K562 (cell line): ENCODE results near the gene FRYL. TPM values are rescaled to one million over a fixed set of nuclear protein-coding genes. Genes with fewer than 3 reads are reported as not detected.

Source experiments
- ATAC-seq: fragments of 200-7000 bp; cut with Tn5 transposase; 3 replicates; pipeline ENCODE4 v1.9.1; 2020; ENCODE audit warnings: moderate library complexity
- BruUV-seq: library from RNA; stranded (reverse); fragments of 400-500 nt; replicated peaks from 2 replicates; lab custom pipeline; 2021; lab: Mats Ljungman, UMichigan
- CTCF ChIA-PET: fragments of 300-600 bp; formaldehyde crosslinking; extraction: SDS; loops from one replicate; lab custom pipeline; 2021; ENCODE audit warnings: low intra/inter-chr PET ratio; lab: Yijun Ruan, JAX
- POLR2A ChIA-PET: fragments of 300-600, 350-650 bp; sonication (Branson Sonifier 250); formaldehyde crosslinking; extraction: SDS; loops from one replicate; lab custom pipeline; 2021; ENCODE audit warnings: antibody characterized with exemption, inconsistent platforms; lab: Yijun Ruan, JAX
- DNase-seq, 4 experiments: peaks; one replicate each; pipeline versions ENCODE4 v3.0.0 to v3.0.0-alpha.2; 2011 to 2018; ENCODE audit warnings: low spot score in 3 of 4, mixed read lengths in 3 of 4; ENCODE audit errors: extremely low read depth in 1 of 4
- FAIRE-seq: peaks from 2 replicates; lab custom pipeline; 2011; peaks lifted over from hg19 to GRCh38; lab: Jason Lieb, UNC
- H2AFZ ChIP-seq: 2 replicates; pipeline ENCODE4 v1.6.0; 2011; ENCODE audit warnings: low read depth, low read length, control low read depth, inconsistent platforms
- H3K27ac ChIP-seq: fragments of 200-600 bp; 3 replicates; pipeline ENCODE4 v1.8.0; 2011; ENCODE audit warnings: low read depth, mild to moderate bottlenecking, control low read depth, inconsistent platforms, low read length, moderate library complexity, mixed read lengths; ENCODE audit errors: extremely low read depth
- H3K27me3 ChIP-seq, 2 experiments: fragments of 300-600 bp in 1 of 2; 2 replicates in 1 of 2; 3 replicates in 1 of 2; pipeline versions ENCODE4 v1.6.0 to v1.8.0; 2011; ENCODE audit warnings: inconsistent platforms in 2 of 2, low read length in 2 of 2, mild to moderate bottlenecking in 1 of 2, mixed read lengths in 1 of 2, moderate library complexity in 1 of 2; ENCODE audit not compliant: control insufficient read depth in 2 of 2, insufficient read depth in 2 of 2
- H3K36me3 ChIP-seq: fragments of 300-600 bp; 3 replicates; pipeline ENCODE4 v1.8.0; 2011; ENCODE audit warnings: mild to moderate bottlenecking, low read length, inconsistent platforms; ENCODE audit not compliant: control insufficient read depth, insufficient read depth
- H3K4me1 ChIP-seq, 2 experiments: fragments of 200-600 bp in 1 of 2; replicated peaks in 1 of 2; 2 replicates in 1 of 2; 3 replicates in 1 of 2; pipeline versions ENCODE4 v1.5.1 to v1.8.0; 2011; ENCODE audit warnings: inconsistent platforms in 2 of 2, low read length in 2 of 2, mild to moderate bottlenecking in 1 of 2, mixed read lengths in 1 of 2, moderate library complexity in 1 of 2; ENCODE audit not compliant: control insufficient read depth in 2 of 2, insufficient read depth in 2 of 2
- H3K4me2 ChIP-seq: 2 replicates; pipeline ENCODE4 v1.6.1; 2011; ENCODE audit warnings: low read length, control low read depth, inconsistent platforms, mixed read lengths; ENCODE audit not compliant: insufficient read depth
- H3K4me3 ChIP-seq: fragments of 200-600 bp; sonication (generic), shearing (Covaris generic); 2 replicates; pipeline ENCODE4 v1.5.1; 2016; ENCODE audit warnings: control low read depth, inconsistent platforms
- H3K79me2 ChIP-seq: fragments of 200-600 bp; 3 replicates; pipeline ENCODE4 v1.8.0; 2011; ENCODE audit warnings: low read length, inconsistent platforms; ENCODE audit not compliant: control insufficient read depth, insufficient read depth
- H3K9ac ChIP-seq, 2 experiments: 2 replicates each; pipeline versions ENCODE4 v1.6.0 to v1.6.1; 2011; ENCODE audit warnings: low read depth in 2 of 2, low read length in 2 of 2, control low read depth in 1 of 2, inconsistent platforms in 1 of 2, mild to moderate bottlenecking in 1 of 2, mixed read lengths in 1 of 2; ENCODE audit not compliant: insufficient read depth in 1 of 2
- H3K9me1 ChIP-seq: one replicate; pipeline ENCODE4 v1.6.0; 2011; ENCODE audit warnings: inconsistent platforms, mild to moderate bottlenecking, low read length, moderate library complexity; ENCODE audit not compliant: control insufficient read depth, insufficient read depth
- H3K9me3 ChIP-seq: replicated peaks from 2 replicates; pipeline ENCODE4 v1.5.1; 2011; ENCODE audit warnings: low read depth, low read length, inconsistent platforms; ENCODE audit not compliant: control insufficient read depth, insufficient read depth
- H4K20me1 ChIP-seq: replicated peaks from 2 replicates; pipeline ENCODE4 v1.6.1; 2011; ENCODE audit warnings: low read length, inconsistent platforms, mixed read lengths; ENCODE audit not compliant: control insufficient read depth, insufficient read depth
- WGBS: fragments of 100-300 bp; shearing (Covaris generic); methylation state at CpG from one replicate; pipeline ENCODE4 v1.1.6; 2016; ENCODE audit warnings: low coverage, mixed read lengths; ENCODE audit not compliant: insufficient coverage; ENCODE audit errors: missing lambda C conversion rate; 5-methylcytosine and 5-hydroxymethylcytosine counted together
- in situ Hi-C: fragments of 300-500 bp; cut with MboI; formaldehyde crosslinking; loops from 4 replicates; pipeline ENCODE4 v1.15.0; 2018; ENCODE audit warnings: inconsistent platforms, mixed read lengths
- intact Hi-C: fragments of 100-400 bp; cut with micrococcal nuclease; formaldehyde crosslinking; loops from 2 replicates; pipeline ENCODE4 v1.14.2; 2022
- polyA plus RNA-seq, 8 experiments: library from polyadenylated mRNA; depleted of rRNA in 4 of 8; stranded (reverse) in 5 of 8; unstranded in 3 of 8; fragments of >200 nt; fragmentation: Nextera tagmentation in 2 of 8; fragmentation: Illumina TruSeq in 1 of 8; extraction: Ambion mirVana in 2 of 8; extraction: Trizol in 1 of 8; gene quantifications; 2 replicates each; pipeline versions ENCODE4 v1.2.1 to v1.2.3, GENCODE V29; 2011 to 2014; ENCODE audit warnings: inconsistent platforms in 1 of 8, missing spikeins in 1 of 8
- total RNA-seq, 7 experiments: library from RNA; depleted of rRNA in 6 of 7; stranded (reverse); fragments of >200 nt in 6 of 7; fragmentation: Illumina TruSeq in 2 of 7; extraction: Trizol in 2 of 7; gene quantifications; 2 replicates each; pipeline versions ENCODE4 v1.2.1 to v1.2.3, GENCODE V29; 2011 to 2021; ENCODE audit warnings: low replicate concordance in 1 of 7
- TF ChIP-seq, protein P1 (sequence below): fragments of 200-600 bp; sonication (generic); IDR thresholded peaks from one replicate; pipeline ENCODE4 v1.6.1; 2012; ENCODE audit warnings: mild to moderate bottlenecking, low read depth, low read length, inconsistent platforms

The FRYL gene
- total and polyA plus RNA-seq, 9 of the 15 experiments (the other 6 are each of a cell fraction or from before 2014, with no cell fraction given) = 7.2 to 34.9 (median 15.9) TPM

DNA sequence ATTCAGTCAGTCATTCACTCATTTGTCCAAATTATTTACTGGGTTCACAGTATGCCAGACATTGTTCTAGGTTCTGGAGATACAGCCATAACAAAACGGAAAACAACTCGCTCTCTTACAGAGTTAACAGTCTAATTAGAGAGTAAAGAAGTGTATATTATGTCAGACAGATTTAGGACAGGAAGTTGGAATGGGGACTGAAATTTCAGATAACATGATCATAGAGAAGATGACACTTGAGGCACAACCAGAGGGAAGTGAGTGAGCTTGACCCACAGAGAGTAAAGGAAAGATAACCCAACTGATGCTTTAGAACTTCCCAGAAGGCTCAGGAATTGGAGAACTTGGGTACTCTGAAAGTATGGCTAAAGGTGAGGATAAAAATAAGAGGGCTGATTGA, 150.6 kb downstream of the FRYL start:
- intact Hi-C loops (no loop called here), in situ Hi-C loops (no loop called here)
- WGBS = 0% methylated on average over 2 of the region's 2 CpGs
- H3K4me3 ChIP-seq = no peak overlapping the region
- no peaks in the 10 kb centered on the region for H3K79me2 ChIP-seq
- POLR2A ChIA-PET = interaction anchor here (1.7 kb wide), 1 partner anchor 9 kb away, joined by 5 read pairs; no protein-coding TSS in a partner anchor
- H3K9ac ChIP-seq = no peak overlapping the region
- peak; percentile 78 for ATAC-seq
- H3K27me3 ChIP-seq = no peaks in the 10 kb centered on the region
- DNase-seq = peak in 2 of 4 experiments; percentile 23 to 62
- CTCF ChIA-PET = no interaction called here
- H3K27ac ChIP-seq = peak overlapping the region; percentile 50; the same call in 2 of the 3 replicates
- H3K9me1 ChIP-seq = no peaks in the 10 kb centered on the region
- no peaks in the 10 kb centered on the region for H3K9me3 ChIP-seq
- FAIRE-seq = peak; percentile 19
- peak overlapping the region; percentile 27; the same call in 1 of the 2 replicates for H2AFZ ChIP-seq
- no peaks in the 10 kb centered on the region for H3K36me3 ChIP-seq
- no peaks in the 10 kb centered on the region for H4K20me1 ChIP-seq
- peaks cover 0 to 12% of the 10 kb centered on the region in 2 experiments; a peak in 3 of 5 replicates for H3K4me1 ChIP-seq
- H3K4me2 ChIP-seq = peak overlapping the region; percentile 38
- no TSS peak for BruUV-seq
- TF ChIP-seq, protein P1, sequence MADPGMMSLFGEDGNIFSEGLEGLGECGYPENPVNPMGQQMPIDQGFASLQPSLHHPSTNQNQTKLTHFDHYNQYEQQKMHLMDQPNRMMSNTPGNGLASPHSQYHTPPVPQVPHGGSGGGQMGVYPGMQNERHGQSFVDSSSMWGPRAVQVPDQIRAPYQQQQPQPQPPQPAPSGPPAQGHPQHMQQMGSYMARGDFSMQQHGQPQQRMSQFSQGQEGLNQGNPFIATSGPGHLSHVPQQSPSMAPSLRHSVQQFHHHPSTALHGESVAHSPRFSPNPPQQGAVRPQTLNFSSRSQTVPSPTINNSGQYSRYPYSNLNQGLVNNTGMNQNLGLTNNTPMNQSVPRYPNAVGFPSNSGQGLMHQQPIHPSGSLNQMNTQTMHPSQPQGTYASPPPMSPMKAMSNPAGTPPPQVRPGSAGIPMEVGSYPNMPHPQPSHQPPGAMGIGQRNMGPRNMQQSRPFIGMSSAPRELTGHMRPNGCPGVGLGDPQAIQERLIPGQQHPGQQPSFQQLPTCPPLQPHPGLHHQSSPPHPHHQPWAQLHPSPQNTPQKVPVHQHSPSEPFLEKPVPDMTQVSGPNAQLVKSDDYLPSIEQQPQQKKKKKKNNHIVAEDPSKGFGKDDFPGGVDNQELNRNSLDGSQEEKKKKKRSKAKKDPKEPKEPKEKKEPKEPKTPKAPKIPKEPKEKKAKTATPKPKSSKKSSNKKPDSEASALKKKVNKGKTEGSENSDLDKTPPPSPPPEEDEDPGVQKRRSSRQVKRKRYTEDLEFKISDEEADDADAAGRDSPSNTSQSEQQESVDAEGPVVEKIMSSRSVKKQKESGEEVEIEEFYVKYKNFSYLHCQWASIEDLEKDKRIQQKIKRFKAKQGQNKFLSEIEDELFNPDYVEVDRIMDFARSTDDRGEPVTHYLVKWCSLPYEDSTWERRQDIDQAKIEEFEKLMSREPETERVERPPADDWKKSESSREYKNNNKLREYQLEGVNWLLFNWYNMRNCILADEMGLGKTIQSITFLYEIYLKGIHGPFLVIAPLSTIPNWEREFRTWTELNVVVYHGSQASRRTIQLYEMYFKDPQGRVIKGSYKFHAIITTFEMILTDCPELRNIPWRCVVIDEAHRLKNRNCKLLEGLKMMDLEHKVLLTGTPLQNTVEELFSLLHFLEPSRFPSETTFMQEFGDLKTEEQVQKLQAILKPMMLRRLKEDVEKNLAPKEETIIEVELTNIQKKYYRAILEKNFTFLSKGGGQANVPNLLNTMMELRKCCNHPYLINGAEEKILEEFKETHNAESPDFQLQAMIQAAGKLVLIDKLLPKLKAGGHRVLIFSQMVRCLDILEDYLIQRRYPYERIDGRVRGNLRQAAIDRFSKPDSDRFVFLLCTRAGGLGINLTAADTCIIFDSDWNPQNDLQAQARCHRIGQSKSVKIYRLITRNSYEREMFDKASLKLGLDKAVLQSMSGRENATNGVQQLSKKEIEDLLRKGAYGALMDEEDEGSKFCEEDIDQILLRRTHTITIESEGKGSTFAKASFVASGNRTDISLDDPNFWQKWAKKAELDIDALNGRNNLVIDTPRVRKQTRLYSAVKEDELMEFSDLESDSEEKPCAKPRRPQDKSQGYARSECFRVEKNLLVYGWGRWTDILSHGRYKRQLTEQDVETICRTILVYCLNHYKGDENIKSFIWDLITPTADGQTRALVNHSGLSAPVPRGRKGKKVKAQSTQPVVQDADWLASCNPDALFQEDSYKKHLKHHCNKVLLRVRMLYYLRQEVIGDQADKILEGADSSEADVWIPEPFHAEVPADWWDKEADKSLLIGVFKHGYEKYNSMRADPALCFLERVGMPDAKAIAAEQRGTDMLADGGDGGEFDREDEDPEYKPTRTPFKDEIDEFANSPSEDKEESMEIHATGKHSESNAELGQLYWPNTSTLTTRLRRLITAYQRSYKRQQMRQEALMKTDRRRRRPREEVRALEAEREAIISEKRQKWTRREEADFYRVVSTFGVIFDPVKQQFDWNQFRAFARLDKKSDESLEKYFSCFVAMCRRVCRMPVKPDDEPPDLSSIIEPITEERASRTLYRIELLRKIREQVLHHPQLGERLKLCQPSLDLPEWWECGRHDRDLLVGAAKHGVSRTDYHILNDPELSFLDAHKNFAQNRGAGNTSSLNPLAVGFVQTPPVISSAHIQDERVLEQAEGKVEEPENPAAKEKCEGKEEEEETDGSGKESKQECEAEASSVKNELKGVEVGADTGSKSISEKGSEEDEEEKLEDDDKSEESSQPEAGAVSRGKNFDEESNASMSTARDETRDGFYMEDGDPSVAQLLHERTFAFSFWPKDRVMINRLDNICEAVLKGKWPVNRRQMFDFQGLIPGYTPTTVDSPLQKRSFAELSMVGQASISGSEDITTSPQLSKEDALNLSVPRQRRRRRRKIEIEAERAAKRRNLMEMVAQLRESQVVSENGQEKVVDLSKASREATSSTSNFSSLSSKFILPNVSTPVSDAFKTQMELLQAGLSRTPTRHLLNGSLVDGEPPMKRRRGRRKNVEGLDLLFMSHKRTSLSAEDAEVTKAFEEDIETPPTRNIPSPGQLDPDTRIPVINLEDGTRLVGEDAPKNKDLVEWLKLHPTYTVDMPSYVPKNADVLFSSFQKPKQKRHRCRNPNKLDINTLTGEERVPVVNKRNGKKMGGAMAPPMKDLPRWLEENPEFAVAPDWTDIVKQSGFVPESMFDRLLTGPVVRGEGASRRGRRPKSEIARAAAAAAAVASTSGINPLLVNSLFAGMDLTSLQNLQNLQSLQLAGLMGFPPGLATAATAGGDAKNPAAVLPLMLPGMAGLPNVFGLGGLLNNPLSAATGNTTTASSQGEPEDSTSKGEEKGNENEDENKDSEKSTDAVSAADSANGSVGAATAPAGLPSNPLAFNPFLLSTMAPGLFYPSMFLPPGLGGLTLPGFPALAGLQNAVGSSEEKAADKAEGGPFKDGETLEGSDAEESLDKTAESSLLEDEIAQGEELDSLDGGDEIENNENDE = no peak
